Measurements from ENCODE around the gene AGRP.

The AGRP gene

GRCh38 chr16:67463059-67463458, 20.3 kb downstream of the AGRP start:
- Histone ChIP-seq H3K4me3 (ENCODE audit: low read depth in 1 of 2, low read length in 2 of 2) (no peak overlapping the region), H3K4me1 (ENCODE audit: insufficient read depth, low read length) (no peaks in the 10 kb centered on the region), H3K4me2 (ENCODE audit: insufficient read depth, low read length) (no peak overlapping the region), H3K27ac (ENCODE audit: low read length) (no peak overlapping the region), H2AFZ (ENCODE audit: low read depth, low read length) (no peak overlapping the region), H3K9me3 (ENCODE audit: insufficient read depth, low read length, severe bottlenecking) (no peaks in the 10 kb centered on the region), H4K20me1 (ENCODE audit: insufficient read depth, low read length) (peaks cover 71% of the 10 kb centered on the region), H3K79me2 (ENCODE audit: insufficient read depth, low read length) (peaks cover 33% of the 10 kb centered on the region), H3K27me3 (ENCODE audit: insufficient read depth, low read length, poor library complexity) (no peaks in the 10 kb centered on the region), H3K36me3 (ENCODE audit: insufficient read depth, low read length) (no peaks in the 10 kb centered on the region), H3K9ac (ENCODE audit: low read depth, low read length) (no peak overlapping the region)
- DNase-seq (no peak), ATAC-seq (ENCODE audit: insufficient read depth, low read depth) (no peak)
- TF ChIP-seq CTCF (IDR thresholded peaks at IDR 0.05; ENCODE audit: borderline replicate concordance, extremely low read depth, low read length, poor library complexity, severe bottlenecking) (no peak), EZH2 (IDR thresholded peaks at IDR 0.05; ENCODE audit: borderline replicate concordance, low read depth, low read length, severe bottlenecking) (no peak)

GRCh38 chr16:67462279-67462655, 21.1 kb downstream of the AGRP start:
- H3K27ac ChIP-seq (ENCODE audit: low read length), result no peak overlapping the region
- DNase-seq (no peak), ATAC-seq (ENCODE audit: insufficient read depth, low read depth) (no peak)
- H3K9ac ChIP-seq (ENCODE audit: low read depth, low read length), result no peak overlapping the region
- H3K36me3 ChIP-seq (ENCODE audit: insufficient read depth, low read length), result no peaks in the 10 kb centered on the region
- no peak overlapping the region for H3K4me2 ChIP-seq (ENCODE audit: insufficient read depth, low read length)
- no peaks in the 10 kb centered on the region for H3K4me1 ChIP-seq (ENCODE audit: insufficient read depth, low read length)
- H3K27me3 ChIP-seq (ENCODE audit: insufficient read depth, low read length, poor library complexity), result no peaks in the 10 kb centered on the region
- H3K79me2 ChIP-seq (ENCODE audit: insufficient read depth, low read length), result peaks cover 26% of the 10 kb centered on the region
- H3K9me3 ChIP-seq (ENCODE audit: insufficient read depth, low read length, severe bottlenecking), result no peaks in the 10 kb centered on the region
- no peak overlapping the region for H2AFZ ChIP-seq (ENCODE audit: low read depth, low read length)
- TF ChIP-seq EZH2 (IDR thresholded peaks at IDR 0.05; ENCODE audit: borderline replicate concordance, low read depth, low read length, severe bottlenecking) (no peak), CTCF (IDR thresholded peaks at IDR 0.05; ENCODE audit: borderline replicate concordance, extremely low read depth, low read length, poor library complexity, severe bottlenecking) (no peak)
- H4K20me1 ChIP-seq (ENCODE audit: insufficient read depth, low read length), result peaks cover 72% of the 10 kb centered on the region
- no peak overlapping the region for H3K4me3 ChIP-seq (ENCODE audit: low read depth in 1 of 2, low read length in 2 of 2)

GRCh38 chr16:67461600-67462278, 21.6 kb downstream of the AGRP start:
- Histone ChIP-seq H3K9ac (ENCODE audit: low read depth, low read length) (no peak overlapping the region), H3K4me2 (ENCODE audit: insufficient read depth, low read length) (no peak overlapping the region), H3K27ac (ENCODE audit: low read length) (no peak overlapping the region), H3K4me3 (ENCODE audit: low read depth in 1 of 2, low read length in 2 of 2) (no peak overlapping the region), H3K9me3 (ENCODE audit: insufficient read depth, low read length, severe bottlenecking) (no peaks in the 10 kb centered on the region), H4K20me1 (ENCODE audit: insufficient read depth, low read length) (peaks cover 78% of the 10 kb centered on the region), H3K79me2 (ENCODE audit: insufficient read depth, low read length) (peaks cover 28% of the 10 kb centered on the region), H3K36me3 (ENCODE audit: insufficient read depth, low read length) (no peaks in the 10 kb centered on the region), H2AFZ (ENCODE audit: low read depth, low read length) (no peak overlapping the region), H3K4me1 (ENCODE audit: insufficient read depth, low read length) (no peaks in the 10 kb centered on the region), H3K27me3 (ENCODE audit: insufficient read depth, low read length, poor library complexity) (no peaks in the 10 kb centered on the region)
- ATAC-seq (ENCODE audit: insufficient read depth, low read depth) (no peak), DNase-seq (no peak)
- no peak for TF ChIP-seq CTCF (IDR thresholded peaks at IDR 0.05; ENCODE audit: borderline replicate concordance, extremely low read depth, low read length, poor library complexity, severe bottlenecking)
- TF ChIP-seq EZH2 (IDR thresholded peaks at IDR 0.05; ENCODE audit: borderline replicate concordance, low read depth, low read length, severe bottlenecking), result no peak
